GM18873 (cell line): Measurements from ENCODE around the gene BLNK.

Experiments used
- ATAC-seq: cut with Tn5 transposase; IDR thresholded peaks from one replicate; pipeline ENCODE4 v1.9.1; 2021; ENCODE audit warnings: mild to moderate bottlenecking, moderate library complexity, moderate number of reproducible peaks; ENCODE audit not compliant: unreplicated experiment, low FRiP score

BLNK gene

GRCh38 chr10:96165726-96166125 lies 105.6 kb downstream of the BLNK start:
- no peak for ATAC-seq

GRCh38 chr10:96153070-96153469 lies 118.3 kb downstream of the BLNK start:
- ATAC-seq: no peak

DNA sequence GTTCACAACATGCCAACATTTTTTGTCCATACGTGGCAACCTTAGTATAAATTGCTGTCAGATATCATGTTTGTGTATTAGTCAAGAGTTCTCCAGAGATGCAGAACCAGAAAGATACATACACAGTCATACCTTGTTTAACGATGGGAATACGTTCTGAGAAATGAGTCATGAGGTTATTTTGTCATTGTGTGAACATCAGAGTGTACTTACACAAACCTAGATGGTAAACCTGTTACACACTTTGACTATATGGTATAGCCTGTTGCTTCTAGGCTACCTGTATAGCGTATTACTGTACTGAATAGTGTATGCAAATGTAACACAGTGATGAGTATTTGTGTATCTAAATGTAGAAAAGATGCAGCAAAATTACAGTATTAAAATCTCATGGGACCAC lies 118.9 kb downstream of the BLNK start:
- no peak for ATAC-seq
